ENCODE data around the gene SLFN12.

SLFN12 gene

DNA sequence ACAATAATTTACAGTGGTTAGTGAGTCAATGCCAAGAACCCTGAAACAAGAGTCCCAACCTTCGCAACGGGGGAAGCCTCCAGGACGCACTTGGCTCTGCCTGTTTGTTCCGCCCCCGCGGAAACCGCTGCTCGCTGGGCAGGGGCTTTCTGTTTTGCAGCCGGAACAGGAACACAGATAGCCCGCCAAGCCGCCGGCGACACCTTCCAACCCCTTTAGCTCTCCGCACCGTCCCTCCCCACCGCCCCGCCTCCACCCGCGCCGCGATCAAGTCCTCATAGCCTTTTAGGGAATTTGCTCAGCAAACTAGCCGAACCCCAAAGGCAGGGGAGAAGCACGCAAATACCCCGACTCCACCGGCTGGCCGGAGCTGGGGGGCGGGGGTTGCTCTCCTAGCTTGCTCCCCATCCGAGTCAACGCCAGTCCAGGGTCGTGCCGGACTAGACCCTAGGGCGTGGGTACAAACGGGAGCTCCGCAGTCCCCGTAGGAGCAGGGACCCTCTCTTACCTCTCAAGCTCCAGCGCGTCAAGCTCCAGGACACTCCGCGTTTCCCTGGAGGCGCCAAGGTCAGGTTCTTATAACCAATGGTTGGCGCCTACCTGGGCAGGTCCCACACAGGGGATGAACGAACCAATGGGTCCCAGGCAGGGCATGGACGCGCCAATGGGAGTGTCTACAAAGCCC is 16.1 kb upstream of the SLFN12 start, which contains the start of gene SLFN13:
Gene SLFN13, minus strand, starts transcription at position 553 of the 685 bp plus-strand sequence. CDS start 3,086 bp downstream, outside the sequence.
- H4K5ac ChIP-seq (ENCODE audit: low read length): no peak within 1 kb of the TSS
- H3K4me2 ChIP-seq (ENCODE audit: low read length): peak within 1 kb of the TSS; percentile 89
- peak within 1 kb of the TSS; percentile 80 for H3K9ac ChIP-seq (ENCODE audit: low read length)
- H2BK5ac ChIP-seq (ENCODE audit: low read length): no peak within 1 kb of the TSS
- H3K27me3 ChIP-seq (ENCODE audit: insufficient read depth, low read length, poor library complexity): peaks cover 7% of the 10 kb centered on the region
- no peak within 1 kb of the TSS for H4K8ac ChIP-seq (ENCODE audit: low read depth, low read length)
- H3K79me1 ChIP-seq (ENCODE audit: low read length): no peaks in the 10 kb centered on the region
- H3K4me1 ChIP-seq (ENCODE audit: control insufficient read depth, low read depth, low read length): no peaks in the 10 kb centered on the region
- H3K23ac ChIP-seq (ENCODE audit: low read length): peak within 1 kb of the TSS; percentile 83
- peak within 1 kb of the TSS; percentile 26 for H3K4me3 ChIP-seq (ENCODE audit: low read length)
- no peaks in the 10 kb centered on the region for H3K79me2 ChIP-seq (ENCODE audit: control insufficient read depth, insufficient read depth, low read length)
- no CpG with 5 or more reads among the region's 44 CpGs for WGBS (ENCODE audit: extremely low coverage, insufficient coverage, low lambda C conversion rate)
- H2AK5ac ChIP-seq (ENCODE audit: low read length): no peak within 1 kb of the TSS
- peak within 1 kb of the TSS; percentile 94 for H3K18ac ChIP-seq (ENCODE audit: low read length)
- no peak within 1 kb of the TSS for H2BK15ac ChIP-seq (replicated peaks; ENCODE audit: low read depth)
- H2BK120ac ChIP-seq (ENCODE audit: low read depth, low read length): no peak within 1 kb of the TSS
- H3K36me3 ChIP-seq (ENCODE audit: control insufficient read depth, insufficient read depth, low read length): no peaks in the 10 kb centered on the region
- H3K27ac ChIP-seq (ENCODE audit: low read depth, low read length): peak within 1 kb of the TSS; percentile 59
- peak; percentile 97 for DNase-seq
- H3K4ac ChIP-seq (ENCODE audit: low read depth, low read length): peak within 1 kb of the TSS; percentile 85
- H3K56ac ChIP-seq (ENCODE audit: low read length): peak within 1 kb of the TSS; percentile 92

DNA sequence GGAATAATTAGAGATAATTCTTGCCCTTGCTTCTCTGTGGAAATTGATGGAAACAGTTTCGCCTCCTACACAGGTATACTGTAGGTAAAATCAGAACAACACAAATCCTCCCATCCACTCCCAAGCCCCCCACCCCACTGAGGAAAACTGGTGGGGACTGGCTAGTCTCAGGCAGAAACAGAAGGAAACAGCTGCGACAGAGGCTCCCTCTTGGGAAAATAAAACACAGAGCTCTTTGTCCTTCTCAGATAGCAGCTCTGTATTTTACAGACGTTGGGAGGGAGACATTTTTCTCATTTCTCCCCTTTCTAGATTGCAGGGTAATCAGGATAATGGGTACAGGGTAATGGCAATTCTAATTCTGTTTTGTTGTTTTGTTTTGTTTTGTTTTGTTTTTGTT is 15.2 kb upstream of the SLFN12 start:
- H4K5ac ChIP-seq (ENCODE audit: low read length): no peak overlapping the region
- H2BK120ac ChIP-seq (ENCODE audit: low read depth, low read length): no peak overlapping the region
- H3K4me1 ChIP-seq (ENCODE audit: control insufficient read depth, low read depth, low read length): no peaks in the 10 kb centered on the region
- H3K4ac ChIP-seq (ENCODE audit: low read depth, low read length): peak overlapping the region; percentile 85
- H2AK5ac ChIP-seq (ENCODE audit: low read length): no peak overlapping the region
- no peak for DNase-seq
- peaks cover 7% of the 10 kb centered on the region for H3K27me3 ChIP-seq (ENCODE audit: insufficient read depth, low read length, poor library complexity)
- H3K23ac ChIP-seq (ENCODE audit: low read length): no peak overlapping the region
- no peak overlapping the region for H3K4me3 ChIP-seq (ENCODE audit: low read length)
- no peak overlapping the region for H2BK5ac ChIP-seq (ENCODE audit: low read length)
- H3K27ac ChIP-seq (ENCODE audit: low read depth, low read length): no peak overlapping the region
- peak overlapping the region; percentile 63 for H3K56ac ChIP-seq (ENCODE audit: low read length)
- H3K36me3 ChIP-seq (ENCODE audit: control insufficient read depth, insufficient read depth, low read length): no peaks in the 10 kb centered on the region
- peak overlapping the region; percentile 91 for H4K8ac ChIP-seq (ENCODE audit: low read depth, low read length)
- H2BK15ac ChIP-seq (replicated peaks; ENCODE audit: low read depth): no peak overlapping the region
- peak overlapping the region; percentile 53 for H3K9ac ChIP-seq (ENCODE audit: low read length)
- H3K79me1 ChIP-seq (ENCODE audit: low read length): no peaks in the 10 kb centered on the region
- no CpG with 5 or more reads among the region's 3 CpGs for WGBS (ENCODE audit: extremely low coverage, insufficient coverage, low lambda C conversion rate)
- no peaks in the 10 kb centered on the region for H3K79me2 ChIP-seq (ENCODE audit: control insufficient read depth, insufficient read depth, low read length)
- H3K4me2 ChIP-seq (ENCODE audit: low read length): peak overlapping the region; percentile 1
- peak overlapping the region; percentile 94 for H3K18ac ChIP-seq (ENCODE audit: low read length)

DNA sequence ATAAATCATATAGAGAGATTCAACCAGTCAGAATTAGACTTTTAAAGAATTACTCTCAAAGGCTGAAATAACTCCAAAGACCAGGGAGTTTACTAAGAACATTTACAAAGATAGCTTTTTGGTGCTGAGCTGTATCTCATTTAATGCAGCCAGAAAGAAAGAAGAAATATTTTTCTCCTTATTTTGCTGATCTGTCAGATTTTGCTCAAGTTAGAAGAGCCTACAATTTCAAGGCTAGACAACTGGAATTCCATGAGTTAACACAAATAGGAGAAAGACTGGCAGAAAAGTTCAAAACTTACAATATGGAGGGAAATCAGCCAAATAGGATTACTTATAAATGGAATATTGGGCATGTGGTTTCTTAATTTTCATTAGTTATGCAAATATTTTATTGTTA is 6.1 kb upstream of the SLFN12 start:
- Histone ChIP-seq H3K4me2 (ENCODE audit: low read length) (no peak overlapping the region), H2BK15ac (replicated peaks; ENCODE audit: low read depth) (no peak overlapping the region), H3K56ac (ENCODE audit: low read length) (no peak overlapping the region), H3K36me3 (ENCODE audit: control insufficient read depth, insufficient read depth, low read length) (no peaks in the 10 kb centered on the region), H4K8ac (ENCODE audit: low read depth, low read length) (no peak overlapping the region), H3K4ac (ENCODE audit: low read depth, low read length) (no peak overlapping the region), H3K79me2 (ENCODE audit: control insufficient read depth, insufficient read depth, low read length) (no peaks in the 10 kb centered on the region), H2BK5ac (ENCODE audit: low read length) (no peak overlapping the region), H3K27me3 (ENCODE audit: insufficient read depth, low read length, poor library complexity) (no peaks in the 10 kb centered on the region), H3K4me1 (ENCODE audit: control insufficient read depth, low read depth, low read length) (peaks cover 3% of the 10 kb centered on the region), H4K5ac (ENCODE audit: low read length) (no peak overlapping the region), H3K9ac (ENCODE audit: low read length) (no peak overlapping the region), H3K27ac (ENCODE audit: low read depth, low read length) (no peak overlapping the region), H2AK5ac (ENCODE audit: low read length) (no peak overlapping the region), H2BK120ac (ENCODE audit: low read depth, low read length) (no peak overlapping the region), H3K4me3 (ENCODE audit: low read length) (no peak overlapping the region), H3K79me1 (ENCODE audit: low read length) (no peaks in the 10 kb centered on the region), H3K18ac (ENCODE audit: low read length) (no peak overlapping the region), H3K23ac (ENCODE audit: low read length) (no peak overlapping the region)
- DNase-seq: no peak

DNA sequence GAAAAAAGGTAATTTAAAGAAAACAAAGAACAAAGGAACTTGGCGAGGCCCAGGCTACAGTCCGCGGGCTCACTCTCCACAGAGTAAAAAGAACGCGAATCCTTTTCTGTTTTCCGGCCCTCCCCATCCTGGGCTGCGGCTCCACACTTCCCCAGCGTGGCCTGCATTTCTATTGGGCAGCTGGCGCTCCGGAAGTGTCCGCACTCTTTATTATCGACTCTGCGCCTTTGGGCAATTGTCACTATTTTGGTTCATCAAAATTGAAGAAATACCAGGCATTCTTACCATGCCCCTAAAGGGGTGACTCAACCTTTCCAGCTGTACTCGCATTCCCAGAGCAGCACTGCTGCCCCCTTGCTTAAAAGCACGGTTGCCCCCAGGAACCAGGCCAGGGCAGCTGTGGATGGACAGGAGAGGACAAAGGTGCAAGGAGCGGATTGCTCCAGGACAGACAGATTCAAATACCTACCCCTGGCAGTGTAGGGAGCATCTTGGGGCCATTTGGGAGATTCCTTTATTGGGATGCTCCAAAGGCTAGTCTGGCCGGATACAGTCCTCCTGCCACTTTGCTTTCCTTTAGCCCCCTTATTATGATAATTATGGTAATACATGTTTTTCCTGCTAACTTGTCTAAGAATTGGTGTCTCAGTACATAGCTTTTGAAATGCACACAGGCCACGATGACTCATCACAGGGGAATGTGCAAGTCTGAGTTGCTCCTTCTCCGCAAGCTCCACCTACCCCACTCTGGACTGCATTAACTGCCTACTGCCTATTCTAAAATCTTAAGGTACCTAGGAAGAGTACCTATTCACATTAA is 985 bp upstream of the SLFN12 start:
- Histone ChIP-seq H3K4me3 (ENCODE audit: low read length) (peak overlapping the region; percentile 4), H3K56ac (ENCODE audit: low read length) (peak overlapping the region; percentile 63), H3K23ac (ENCODE audit: low read length) (no peak overlapping the region), H2AK5ac (ENCODE audit: low read length) (no peak overlapping the region), H3K27me3 (ENCODE audit: insufficient read depth, low read length, poor library complexity) (no peaks in the 10 kb centered on the region), H3K4me2 (ENCODE audit: low read length) (peak overlapping the region; percentile 26), H3K79me2 (ENCODE audit: control insufficient read depth, insufficient read depth, low read length) (peaks cover 17% of the 10 kb centered on the region), H3K9ac (ENCODE audit: low read length) (peak overlapping the region; percentile 59), H2BK120ac (ENCODE audit: low read depth, low read length) (no peak overlapping the region), H3K4ac (ENCODE audit: low read depth, low read length) (peak overlapping the region; percentile 99), H3K36me3 (ENCODE audit: control insufficient read depth, insufficient read depth, low read length) (no peaks in the 10 kb centered on the region), H3K4me1 (ENCODE audit: control insufficient read depth, low read depth, low read length) (peaks cover 4% of the 10 kb centered on the region), H4K8ac (ENCODE audit: low read depth, low read length) (no peak overlapping the region), H3K18ac (ENCODE audit: low read length) (peak overlapping the region; percentile 91), H3K27ac (ENCODE audit: low read depth, low read length) (peak overlapping the region; percentile 91), H2BK5ac (ENCODE audit: low read length) (no peak overlapping the region), H4K5ac (ENCODE audit: low read length) (no peak overlapping the region), H3K79me1 (ENCODE audit: low read length) (peaks cover 4% of the 10 kb centered on the region), H2BK15ac (replicated peaks; ENCODE audit: low read depth) (no peak overlapping the region)
- WGBS (ENCODE audit: extremely low coverage, insufficient coverage, low lambda C conversion rate): no CpG with 5 or more reads among the region's 19 CpGs
- peak; percentile 99 for DNase-seq

DNA sequence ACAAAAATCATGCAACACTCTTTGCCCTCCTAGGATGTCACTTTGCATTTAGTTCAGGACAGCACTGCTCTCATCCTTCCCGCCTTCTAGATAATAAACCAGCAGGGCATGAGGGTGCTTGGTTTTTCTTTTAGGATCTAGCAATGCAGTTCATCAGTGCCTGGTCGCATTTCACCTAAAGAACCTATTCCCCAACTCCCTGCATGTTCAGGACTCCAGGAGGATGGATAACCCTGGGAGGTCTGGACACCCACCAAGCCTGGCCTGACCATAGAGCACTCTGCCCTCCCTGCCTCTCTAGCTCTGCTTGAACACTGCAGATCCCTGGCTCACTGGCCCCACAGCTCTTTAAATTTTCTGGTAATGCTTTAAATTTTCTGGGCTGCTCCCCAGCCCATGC is 2.6 kb downstream of the SLFN12 start:
- Histone ChIP-seq H3K79me2 (ENCODE audit: control insufficient read depth, insufficient read depth, low read length) (peaks cover 17% of the 10 kb centered on the region), H2AK5ac (ENCODE audit: low read length) (no peak overlapping the region), H4K5ac (ENCODE audit: low read length) (no peak overlapping the region), H3K27ac (ENCODE audit: low read depth, low read length) (no peak overlapping the region), H3K4me3 (ENCODE audit: low read length) (no peak overlapping the region), H3K4ac (ENCODE audit: low read depth, low read length) (no peak overlapping the region), H3K9ac (ENCODE audit: low read length) (no peak overlapping the region), H2BK15ac (replicated peaks; ENCODE audit: low read depth) (no peak overlapping the region), H3K56ac (ENCODE audit: low read length) (no peak overlapping the region), H3K36me3 (ENCODE audit: control insufficient read depth, insufficient read depth, low read length) (no peaks in the 10 kb centered on the region), H2BK5ac (ENCODE audit: low read length) (no peak overlapping the region), H3K79me1 (ENCODE audit: low read length) (peaks cover 4% of the 10 kb centered on the region), H3K4me2 (ENCODE audit: low read length) (no peak overlapping the region), H3K18ac (ENCODE audit: low read length) (no peak overlapping the region), H3K27me3 (ENCODE audit: insufficient read depth, low read length, poor library complexity) (no peaks in the 10 kb centered on the region), H3K4me1 (ENCODE audit: control insufficient read depth, low read depth, low read length) (peaks cover 4% of the 10 kb centered on the region), H4K8ac (ENCODE audit: low read depth, low read length) (no peak overlapping the region), H2BK120ac (ENCODE audit: low read depth, low read length) (no peak overlapping the region), H3K23ac (ENCODE audit: low read length) (no peak overlapping the region)
- WGBS (ENCODE audit: extremely low coverage, insufficient coverage, low lambda C conversion rate): no CpG with 5 or more reads among the region's 2 CpGs
- DNase-seq: no peak

Data from mesendoderm (in vitro differentiated cells).